Measurements from ENCODE around the gene CREB3L2.

Gene CREB3L2

GRCh38 chr7:137953665-137954470 lies 48.0 kb downstream of the CREB3L2 start:
- DNase-seq (ENCODE audit: low read depth), result peak; percentile 83
- H3K4me3 ChIP-seq (replicated peaks; ENCODE audit: low read depth, low read length), result no peak overlapping the region
- TF ChIP-seq CTCF (IDR thresholded peaks at IDR 0.05; ENCODE audit: low read length, missing control alignments), result no peak

DNA sequence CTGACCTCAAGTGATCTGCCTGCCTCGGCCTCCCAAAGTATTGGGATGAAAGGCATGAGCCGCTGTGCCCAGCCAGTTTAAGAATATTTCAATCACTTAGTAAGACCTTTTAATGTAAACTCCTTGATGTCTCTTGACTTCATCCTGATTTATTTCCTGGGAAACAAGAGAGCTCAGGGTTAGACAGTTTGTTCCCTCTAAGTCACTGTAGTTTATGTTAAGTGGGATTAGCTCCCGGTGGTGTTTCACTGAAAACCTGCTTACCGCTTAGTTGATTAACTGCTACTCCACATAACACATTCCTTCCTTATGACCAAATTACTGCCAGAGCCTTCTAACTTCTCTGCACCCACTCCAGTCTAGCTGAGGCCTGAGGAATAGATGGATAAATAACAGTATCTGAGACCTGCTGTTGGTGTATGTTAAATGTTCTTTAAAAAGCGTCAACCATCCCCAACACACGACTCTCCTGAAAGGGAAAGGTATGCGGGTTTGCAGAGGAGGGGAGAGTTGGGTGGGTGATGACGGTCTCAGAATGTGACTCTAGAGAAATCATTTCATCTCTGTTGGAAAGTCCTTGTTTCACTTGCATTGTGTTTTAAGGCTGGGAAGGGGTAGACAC lies 48.7 kb downstream of the CREB3L2 start:
- no peak for TF ChIP-seq CTCF (IDR thresholded peaks at IDR 0.05; ENCODE audit: low read length, missing control alignments)
- no peak for DNase-seq (ENCODE audit: low read depth)
- no peak overlapping the region for H3K4me3 ChIP-seq (replicated peaks; ENCODE audit: low read depth, low read length)

DNA sequence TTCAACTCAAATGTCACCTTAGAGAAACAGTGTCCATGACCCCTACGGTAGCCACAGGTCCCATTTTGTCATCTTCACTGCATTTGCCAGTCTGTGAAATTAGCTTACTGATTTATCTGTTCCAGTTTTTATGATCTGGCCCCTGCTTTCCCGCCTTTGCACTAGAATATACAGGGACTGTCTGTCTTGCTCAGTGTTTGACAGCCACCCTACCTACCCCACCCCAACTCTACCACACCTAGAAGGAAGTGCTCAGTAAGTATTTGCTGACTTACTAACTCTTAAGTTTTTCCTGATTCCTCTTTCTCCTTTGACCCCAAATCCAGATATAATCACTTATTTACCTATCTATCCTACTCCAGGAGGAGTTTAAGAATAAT lies 49.5 kb downstream of the CREB3L2 start:
- no peak for DNase-seq (ENCODE audit: low read depth)
- H3K4me3 ChIP-seq (replicated peaks; ENCODE audit: low read depth, low read length), result no peak overlapping the region
- TF ChIP-seq CTCF (IDR thresholded peaks at IDR 0.05; ENCODE audit: low read length, missing control alignments), result no peak

- no peak overlapping the region for H3K4me3 ChIP-seq (replicated peaks; ENCODE audit: low read depth, low read length)
- TF ChIP-seq CTCF (IDR thresholded peaks at IDR 0.05; ENCODE audit: low read length, missing control alignments), result no peak
- DNase-seq (ENCODE audit: low read depth), result no peak
Measured at GRCh38 chr7:137951700-137952425, 50.0 kb downstream of the CREB3L2 start.

DNA sequence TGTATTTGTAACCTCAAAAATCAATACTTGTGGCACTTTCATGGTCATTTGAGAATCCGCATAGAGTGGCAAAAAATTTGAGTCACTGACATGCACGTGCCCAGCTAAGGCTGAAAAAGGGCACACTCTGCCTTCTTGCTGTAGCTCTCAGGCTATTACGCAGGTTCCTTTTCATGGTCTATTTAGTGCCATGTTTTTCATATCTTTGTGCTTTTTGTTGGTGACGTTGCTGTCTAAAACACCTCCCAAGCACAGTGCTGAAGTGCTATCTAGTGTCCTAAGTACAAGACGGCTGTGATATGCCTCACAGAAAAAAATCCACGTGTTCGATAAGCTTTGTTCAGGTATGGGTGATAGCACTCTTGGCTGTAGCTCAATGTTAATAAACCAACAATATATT lies 50.9 kb downstream of the CREB3L2 start:
- H3K4me3 ChIP-seq (replicated peaks; ENCODE audit: low read depth, low read length), result no peak overlapping the region
- no peak for TF ChIP-seq CTCF (IDR thresholded peaks at IDR 0.05; ENCODE audit: low read length, missing control alignments)
- DNase-seq (ENCODE audit: low read depth), result no peak

DNA sequence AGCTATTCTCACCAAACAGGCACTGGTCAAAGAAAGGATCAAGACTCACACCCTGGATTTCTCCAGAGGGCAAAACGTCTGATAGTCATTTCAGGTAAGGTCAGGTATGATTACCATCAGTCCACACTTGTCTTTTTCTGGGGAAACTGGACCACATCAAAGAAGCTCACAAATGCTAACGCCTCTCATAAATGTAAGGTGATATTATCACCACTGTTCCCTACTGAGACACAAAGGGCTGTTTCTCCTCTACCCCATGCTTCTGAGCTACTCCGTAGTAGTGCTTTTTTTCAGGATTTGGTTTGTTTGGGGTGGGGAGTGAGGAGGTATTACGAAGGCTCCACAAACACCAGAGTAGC lies 51.6 kb downstream of the CREB3L2 start:
- no peak overlapping the region for H3K4me3 ChIP-seq (replicated peaks; ENCODE audit: low read depth, low read length)
- DNase-seq (ENCODE audit: low read depth), result no peak
- no peak for TF ChIP-seq CTCF (IDR thresholded peaks at IDR 0.05; ENCODE audit: low read length, missing control alignments)

All from fibroblast of pulmonary artery (primary cell).